Smooth muscle cell of the brain vasculature (primary cell): Measurements from ENCODE around the gene FLOT2.
"Not testable (repeated sequence)": the region's sequence is repeated elsewhere in the genome, so short reads cannot be mapped to it uniquely, and the experiment has no call there.

Experiments
- DNase-seq: peaks from one replicate; pipeline ENCODE4 v3.0.0-alpha.2; 2012; ENCODE audit warnings: low read depth, low spot score

The FLOT2 gene

DNA sequence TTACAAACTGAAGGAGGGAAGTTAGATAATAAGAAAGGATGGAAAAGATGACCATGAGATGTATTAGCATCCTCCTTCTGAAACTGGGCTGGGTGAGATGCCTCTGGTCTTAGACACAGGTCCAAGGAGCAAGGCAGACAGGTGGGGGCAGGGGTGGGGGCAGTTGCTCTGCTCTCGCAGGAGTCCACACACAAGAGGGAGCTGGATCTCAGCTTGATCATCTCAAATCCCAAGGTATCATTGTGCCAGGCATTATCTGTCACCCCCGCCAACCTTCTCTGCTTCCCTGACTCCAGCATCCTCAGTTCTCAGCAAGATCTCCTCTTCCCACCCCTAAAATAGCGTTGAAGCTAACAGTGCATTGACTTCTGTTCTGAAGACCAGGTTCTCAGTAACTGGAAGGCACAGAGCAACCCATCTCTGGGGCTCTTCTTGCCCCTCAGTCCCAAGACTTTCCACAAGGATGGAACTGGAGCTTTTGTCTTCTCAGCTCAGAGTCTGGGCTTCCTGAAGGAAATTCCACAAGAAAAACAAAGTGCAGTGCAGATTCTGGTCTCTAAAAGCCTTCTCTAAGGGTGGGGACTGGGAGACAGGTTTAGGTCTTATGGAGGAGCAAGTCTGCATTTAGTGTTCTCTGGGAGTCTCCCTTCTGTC is 1.6 kb downstream of the FLOT2 start:
- no peak for DNase-seq

DNA sequence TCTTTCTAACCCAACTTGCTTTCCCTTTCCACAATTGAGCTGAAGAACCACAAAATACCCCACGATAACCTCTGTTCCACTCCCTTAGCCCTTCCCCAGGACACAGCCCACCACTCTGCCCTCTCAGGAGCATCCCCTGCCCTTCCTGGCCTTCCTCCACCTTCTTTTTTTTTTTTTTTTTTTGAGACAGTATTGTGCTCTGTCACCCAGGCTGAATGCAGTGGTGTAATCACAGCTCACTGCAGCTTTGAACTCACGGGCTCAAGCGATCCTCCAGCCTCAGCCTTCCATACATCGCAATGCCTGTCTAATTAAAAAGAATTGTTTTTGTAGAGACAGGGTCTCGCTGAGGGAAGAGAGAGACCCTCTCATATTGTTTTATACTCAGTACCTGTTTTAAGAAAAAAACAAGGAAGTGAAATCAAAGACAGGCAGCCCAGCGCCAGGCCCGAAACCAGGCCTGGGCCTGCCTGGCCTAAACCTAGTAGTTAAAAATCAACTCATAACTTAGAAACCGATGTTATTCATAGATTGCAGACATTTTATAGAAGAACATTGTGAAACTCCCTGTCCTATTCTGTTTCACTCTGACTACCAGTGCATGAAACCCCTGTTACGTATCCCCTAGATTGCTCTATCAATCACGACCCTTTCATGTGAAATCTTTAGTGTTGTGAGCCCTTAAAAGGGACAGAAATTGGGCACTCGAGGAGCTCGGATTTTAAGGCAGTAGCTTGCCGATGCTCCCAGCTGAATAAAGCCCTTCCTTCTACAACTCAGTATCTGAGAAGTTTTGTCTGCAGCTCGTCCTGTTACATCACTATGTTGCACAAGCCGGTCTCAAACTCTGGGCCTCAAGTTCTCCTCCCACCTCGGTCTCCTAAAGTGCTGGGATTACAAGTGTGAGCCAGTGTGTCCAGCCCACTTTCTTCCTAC is 4.0 kb downstream of the FLOT2 start:
- DNase-seq, result not testable (repeated sequence)

GRCh38 chr17:28892024-28892423 is 5.5 kb downstream of the FLOT2 start:
- no peak for DNase-seq

DNA sequence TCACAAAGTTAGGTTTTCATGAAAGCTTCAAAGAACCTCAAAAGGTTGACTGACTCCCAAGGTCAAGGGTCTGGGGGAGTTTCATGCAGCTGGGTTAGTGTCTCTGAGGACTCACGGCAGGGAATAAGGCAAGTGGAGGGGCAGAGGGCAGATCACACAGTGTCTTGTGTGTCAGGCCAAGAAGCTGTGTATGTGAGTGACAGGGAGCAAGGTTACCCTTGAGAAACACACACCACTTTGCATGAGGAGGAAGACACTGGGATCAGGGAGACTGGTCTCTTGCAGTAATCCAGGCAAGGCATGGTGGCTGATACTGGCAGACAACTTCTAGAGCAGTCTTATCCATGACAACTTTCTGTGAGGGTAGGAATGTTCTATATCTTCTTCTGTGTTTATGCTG is 6.3 kb downstream of the FLOT2 start:
- DNase-seq, result no peak

GRCh38 chr17:28889996-28890395 is 7.5 kb downstream of the FLOT2 start:
- no peak for DNase-seq

GRCh38 chr17:28888832-28889231 is 8.7 kb downstream of the FLOT2 start:
- no peak for DNase-seq

DNA sequence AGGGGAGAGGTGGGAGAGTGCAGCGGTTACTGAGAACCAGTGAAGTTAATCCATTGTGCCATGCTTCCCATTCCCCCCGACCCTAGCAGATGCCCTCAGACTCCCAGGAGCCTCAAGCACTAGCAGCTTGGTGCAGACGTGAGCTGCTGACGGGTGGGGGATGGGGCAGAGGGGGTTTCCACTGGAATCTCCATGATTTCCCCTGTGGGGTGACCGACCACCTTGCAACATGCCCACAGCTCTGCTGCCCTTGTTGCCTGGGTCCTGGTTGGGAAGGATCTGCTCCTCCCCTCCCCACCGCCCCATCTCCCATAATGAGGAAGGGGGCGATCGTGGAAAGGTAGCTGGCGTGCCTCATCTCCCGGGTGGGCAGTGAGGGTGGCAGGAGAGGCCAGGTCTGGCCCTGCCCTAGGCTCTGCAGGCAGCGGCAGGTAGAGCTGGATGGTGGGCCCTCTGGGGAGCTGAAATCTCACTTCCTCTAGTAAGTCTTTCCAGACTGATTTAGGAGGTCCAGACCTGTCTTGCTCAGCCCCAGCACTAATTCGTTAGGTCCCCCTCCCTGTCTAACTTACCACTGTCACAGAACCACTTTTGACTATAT is 9.6 kb downstream of the FLOT2 start:
- DNase-seq, result no peak

DNA sequence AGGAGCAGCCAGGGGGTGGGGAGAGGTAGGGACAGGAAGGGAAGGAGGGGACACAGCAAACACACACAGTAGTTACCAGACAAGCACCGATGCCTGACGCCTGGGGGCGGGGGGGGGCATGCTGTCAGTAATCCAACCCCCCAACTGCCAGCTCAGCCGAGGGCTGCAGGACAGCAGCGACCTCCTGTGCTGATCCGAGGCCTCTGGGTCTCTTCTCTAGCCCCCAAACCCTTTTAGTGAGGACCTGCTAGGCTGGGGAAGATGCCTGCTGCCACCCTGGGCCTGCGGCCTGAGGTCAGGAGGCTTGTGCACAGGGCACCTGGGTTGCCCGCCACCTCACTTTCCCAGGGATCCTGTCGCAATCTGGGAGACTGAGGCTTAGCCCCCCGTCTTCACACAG is 11.6 kb downstream of the FLOT2 start:
- no peak for DNase-seq

DNA sequence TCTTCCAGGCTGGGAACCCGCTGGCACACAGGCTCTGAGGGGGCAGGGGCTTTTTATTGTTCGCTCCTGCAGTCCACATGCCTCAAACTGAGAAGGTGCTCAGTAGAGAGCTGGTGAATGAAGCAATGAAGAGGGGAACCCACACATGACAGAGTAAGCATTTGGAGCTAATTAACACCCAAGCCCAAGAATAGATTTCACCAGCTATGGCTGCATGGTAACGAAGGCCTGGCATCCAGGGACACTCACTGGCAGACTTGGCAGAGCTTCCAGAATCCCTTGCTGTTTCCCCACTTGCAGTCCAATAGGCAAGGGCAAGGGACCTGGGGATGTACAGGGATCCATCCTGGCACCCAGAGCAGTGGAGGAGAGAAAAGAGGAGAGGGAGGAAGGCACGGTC is 12.2 kb downstream of the FLOT2 start:
- no peak for DNase-seq

DNA sequence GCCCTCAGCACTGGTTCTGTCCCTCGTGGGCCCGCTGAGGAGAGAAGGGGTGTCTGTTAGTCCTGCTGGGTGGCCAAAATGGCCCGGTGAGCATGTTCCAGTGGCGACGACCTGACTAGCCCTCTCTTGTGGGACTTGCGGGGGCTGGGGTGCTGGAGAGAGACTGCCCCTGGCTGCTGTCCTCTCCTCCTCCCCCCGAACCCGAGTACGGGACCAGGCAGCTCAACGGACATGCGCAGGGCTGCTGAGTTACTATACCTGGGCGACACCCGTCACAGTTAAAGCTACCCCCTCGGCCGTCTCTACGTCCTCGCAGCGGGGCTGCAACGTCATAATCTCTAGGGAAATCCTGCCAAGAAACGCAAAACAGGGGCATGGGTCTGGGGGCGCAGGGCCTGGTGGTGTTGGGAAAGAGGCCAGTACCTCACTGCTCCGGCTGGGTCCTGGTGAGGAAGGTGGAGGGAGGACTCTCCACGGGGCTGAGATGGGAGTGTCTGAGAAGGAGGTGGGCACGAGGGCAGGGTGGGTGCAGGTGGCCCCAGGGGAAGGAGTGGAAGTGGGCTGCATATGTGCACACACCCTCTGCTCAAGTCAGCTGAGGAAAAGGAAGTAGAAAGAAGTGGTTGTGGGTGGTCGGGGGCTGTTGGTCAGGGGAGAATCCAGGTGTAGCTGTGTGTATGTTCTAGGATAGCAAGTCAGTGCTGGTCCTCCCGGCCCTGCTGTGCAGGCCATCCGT is 13.4 kb downstream of the FLOT2 start:
- no peak for DNase-seq

DNA sequence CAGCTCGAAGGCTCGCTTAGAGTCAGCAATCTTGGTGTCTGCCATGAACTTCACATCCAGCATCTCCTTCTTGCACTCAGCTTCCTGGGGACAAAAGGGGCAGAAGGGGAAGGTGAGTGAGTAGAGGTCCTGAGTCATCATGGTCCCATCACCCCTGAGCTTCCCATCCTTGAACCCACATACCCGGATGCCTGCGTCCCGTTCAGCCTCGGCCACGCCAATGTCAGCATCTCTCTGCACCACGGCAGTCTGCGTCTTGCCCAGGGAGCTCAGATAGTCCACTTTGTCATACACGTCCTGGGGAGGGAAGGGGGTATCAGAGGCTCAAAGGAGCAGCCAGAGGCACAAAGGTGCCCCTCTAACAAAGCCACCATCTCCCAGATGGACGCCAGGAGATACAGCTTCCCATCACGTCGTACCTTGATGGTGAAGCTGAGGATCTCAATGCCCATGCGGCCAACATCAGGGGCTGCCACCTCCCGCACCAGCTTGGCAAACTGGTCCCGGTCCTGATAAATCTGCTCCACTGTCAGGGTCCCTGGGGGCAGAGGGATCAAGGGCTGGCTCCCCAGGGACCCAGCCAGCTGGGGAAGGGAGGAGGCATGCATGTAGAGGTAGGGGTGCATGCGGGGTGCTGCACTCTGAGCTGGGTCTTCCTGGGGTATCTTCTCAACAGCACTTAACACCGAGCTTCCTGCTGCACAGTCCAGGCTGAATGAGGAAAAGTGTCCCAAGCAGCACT is 15.2 kb downstream of the FLOT2 start:
- DNase-seq, result no peak

GRCh38 chr17:28881533-28882056 is 15.9 kb downstream of the FLOT2 start:
- DNase-seq, result no peak

GRCh38 chr17:28880572-28880945 is 17.0 kb downstream of the FLOT2 start:
- no peak for DNase-seq

DNA sequence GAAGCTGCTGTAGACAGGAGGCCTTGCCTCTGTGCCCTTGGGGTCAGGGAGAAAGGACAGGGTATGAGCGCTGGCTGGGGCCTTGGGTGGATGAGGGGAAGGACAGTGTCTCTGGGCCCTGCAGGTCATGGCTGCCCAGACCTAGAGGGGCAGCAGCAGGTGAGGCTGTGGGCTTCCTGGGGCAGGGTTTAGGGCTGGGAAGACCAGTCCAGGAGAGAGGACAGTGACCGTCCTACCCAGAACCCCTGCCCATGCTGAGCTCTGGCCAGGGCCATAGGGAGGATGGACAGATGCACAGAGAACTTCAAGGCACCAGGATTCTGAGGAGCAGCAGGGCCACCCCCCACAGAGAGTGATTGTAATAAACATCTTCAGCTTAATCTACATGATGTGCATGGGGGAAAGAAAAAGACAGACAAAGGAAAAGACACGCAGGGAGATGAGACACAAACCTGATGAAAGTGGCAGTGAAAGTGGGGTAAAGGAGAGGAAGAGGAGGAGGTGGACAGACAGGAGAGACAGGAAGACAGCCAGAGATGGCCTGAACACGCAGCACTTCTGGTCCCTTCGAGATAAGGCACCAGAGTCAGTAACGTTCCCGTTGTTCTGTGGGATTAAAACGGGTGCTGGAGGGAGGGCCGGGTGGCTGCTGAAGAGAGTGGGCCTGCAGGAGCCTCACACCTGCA is 17.5 kb downstream of the FLOT2 start:
- DNase-seq, result no peak

DNA sequence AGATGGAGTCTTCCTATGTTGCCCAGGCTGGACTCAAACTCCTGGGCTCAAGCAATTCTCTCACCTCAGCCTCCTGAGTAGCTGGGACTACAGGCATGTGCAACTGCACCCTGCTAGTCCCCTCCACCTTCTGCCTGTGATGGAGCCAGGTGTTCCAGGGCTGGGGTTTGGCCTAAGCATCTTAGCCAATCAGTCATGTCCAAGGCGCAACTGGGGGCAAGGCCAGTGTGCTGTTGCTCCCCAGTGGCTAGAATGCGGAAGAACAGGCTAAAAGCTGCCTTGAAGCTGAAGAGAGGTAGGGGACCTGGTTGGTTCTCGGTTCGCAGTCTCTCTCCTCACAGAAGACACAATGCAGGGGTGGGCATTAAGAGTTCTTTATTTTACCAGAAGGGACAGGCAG is 18.6 kb downstream of the FLOT2 start:
- DNase-seq, result no peak

DNA sequence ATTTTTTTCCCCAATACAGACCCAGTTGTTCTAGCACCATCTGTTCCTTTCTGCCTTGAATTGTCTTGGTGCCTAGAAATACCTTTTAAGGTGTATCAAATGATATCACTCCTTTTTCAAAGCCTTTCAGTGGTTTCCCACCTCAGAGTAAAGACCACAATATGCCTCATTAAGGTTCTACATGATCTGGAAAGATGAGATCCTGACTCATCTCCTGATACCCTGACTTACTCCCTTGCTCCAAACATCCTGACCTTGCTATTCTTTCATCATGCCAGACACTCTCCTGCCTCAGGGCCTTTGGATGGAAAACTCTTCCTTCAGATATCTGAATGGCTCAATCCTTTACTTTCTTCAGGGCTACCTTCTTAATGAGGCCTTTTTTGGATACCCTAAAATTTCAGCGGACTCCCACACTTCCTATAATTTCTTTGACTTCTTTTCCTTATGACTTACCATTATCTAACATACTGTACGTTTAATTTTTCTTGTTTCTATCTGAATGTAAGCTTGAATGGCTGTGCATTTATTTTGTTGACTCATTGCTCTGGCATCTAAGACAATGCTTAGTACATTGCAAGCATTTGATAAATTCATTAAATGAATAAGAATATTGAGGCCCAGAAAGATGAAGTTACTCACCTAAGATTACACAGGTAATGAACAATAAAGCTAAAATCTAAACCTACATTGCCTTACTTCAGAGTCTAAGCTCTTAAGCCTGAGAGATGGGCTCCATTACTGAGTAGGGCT is 19.2 kb downstream of the FLOT2 start:
- DNase-seq, result no peak

DNA sequence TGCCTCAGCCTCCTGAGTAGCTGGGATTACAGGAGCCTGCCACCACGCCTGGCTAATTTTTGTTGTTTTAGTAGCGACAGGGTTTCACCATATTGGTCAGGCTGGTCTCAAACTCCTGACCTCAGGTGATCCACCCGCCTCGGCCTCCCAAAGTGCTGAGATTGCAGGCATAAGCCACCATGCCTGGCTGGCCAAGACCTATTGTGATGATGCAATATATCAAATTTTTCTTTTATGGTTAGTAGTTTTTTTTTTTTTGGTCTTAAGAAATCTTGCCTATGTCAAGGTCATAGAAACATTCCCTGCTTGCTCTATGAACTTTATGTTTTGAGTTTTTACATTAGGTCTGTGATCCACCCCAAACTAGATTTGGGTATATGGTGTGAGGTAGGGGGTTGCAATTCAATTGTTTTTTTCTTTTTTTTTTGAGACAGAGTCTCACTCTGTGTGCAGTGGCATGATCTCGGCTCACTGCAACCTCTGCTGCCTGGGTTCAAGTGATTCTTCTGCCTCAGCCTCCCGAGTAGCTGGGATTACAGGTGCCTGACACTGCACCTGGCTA is 20.3 kb downstream of the FLOT2 start:
- DNase-seq, result not testable (repeated sequence)

DNA sequence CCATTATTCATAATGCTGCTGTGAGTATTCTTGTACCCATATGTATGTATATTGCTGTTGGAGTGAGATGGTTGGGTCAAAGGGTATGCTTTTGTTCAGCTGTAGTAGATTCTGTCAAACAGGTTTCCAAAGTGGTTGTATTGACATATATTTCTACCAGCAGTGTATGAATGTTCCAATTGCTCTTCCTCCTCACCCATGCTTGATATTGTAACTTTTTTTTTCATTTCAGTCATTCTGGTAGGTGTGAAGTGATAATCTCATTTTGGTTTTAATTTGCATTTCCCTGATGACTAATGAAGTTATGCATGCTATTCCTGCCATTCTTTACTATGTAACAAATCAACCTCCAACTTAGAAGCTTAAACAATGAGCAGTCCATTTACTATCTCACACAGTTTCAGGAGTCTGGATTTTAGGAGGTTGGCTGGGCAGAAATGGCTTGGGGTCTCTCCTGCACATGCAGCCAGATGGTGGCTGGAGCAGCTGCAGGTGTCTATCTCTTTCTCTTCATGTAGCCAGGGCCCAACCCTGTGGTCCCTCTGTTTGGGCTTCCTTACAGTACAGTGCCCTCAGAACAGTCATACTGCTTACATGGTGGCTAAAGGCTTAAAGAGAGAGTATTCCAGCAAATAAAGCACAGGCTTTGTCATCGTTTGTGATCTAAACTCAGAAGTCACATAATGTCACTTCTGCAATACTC is 21.5 kb downstream of the FLOT2 start:
- DNase-seq, result no peak

- DNase-seq, result no peak
Observed at GRCh38 chr17:28874750-28875149, 22.8 kb downstream of the FLOT2 start.
